ENCODE results near the gene YPEL1.
A peak's percentile ranks its signal among the peaks of the same experiment; 100 is the strongest.
"Not testable (repeated sequence)": the region's sequence is repeated elsewhere in the genome, so short reads cannot be mapped to it uniquely, and the experiment has no call there.

Gene YPEL1

GRCh38 chr22:21681566-21682370 lies 53.8 kb downstream of the YPEL1 start:
- DNase-seq, result no peak

GRCh38 chr22:21680830-21681565 lies 54.6 kb downstream of the YPEL1 start:
- no peak for DNase-seq

- DNase-seq, result no peak
Observed at GRCh38 chr22:21679383-21679782, 56.2 kb downstream of the YPEL1 start.

GRCh38 chr22:21678842-21679241 lies 56.8 kb downstream of the YPEL1 start:
- not testable (repeated sequence) for DNase-seq

GRCh38 chr22:21677606-21678443 lies 57.8 kb downstream of the YPEL1 start:
- peak; percentile 18 for DNase-seq

DNA sequence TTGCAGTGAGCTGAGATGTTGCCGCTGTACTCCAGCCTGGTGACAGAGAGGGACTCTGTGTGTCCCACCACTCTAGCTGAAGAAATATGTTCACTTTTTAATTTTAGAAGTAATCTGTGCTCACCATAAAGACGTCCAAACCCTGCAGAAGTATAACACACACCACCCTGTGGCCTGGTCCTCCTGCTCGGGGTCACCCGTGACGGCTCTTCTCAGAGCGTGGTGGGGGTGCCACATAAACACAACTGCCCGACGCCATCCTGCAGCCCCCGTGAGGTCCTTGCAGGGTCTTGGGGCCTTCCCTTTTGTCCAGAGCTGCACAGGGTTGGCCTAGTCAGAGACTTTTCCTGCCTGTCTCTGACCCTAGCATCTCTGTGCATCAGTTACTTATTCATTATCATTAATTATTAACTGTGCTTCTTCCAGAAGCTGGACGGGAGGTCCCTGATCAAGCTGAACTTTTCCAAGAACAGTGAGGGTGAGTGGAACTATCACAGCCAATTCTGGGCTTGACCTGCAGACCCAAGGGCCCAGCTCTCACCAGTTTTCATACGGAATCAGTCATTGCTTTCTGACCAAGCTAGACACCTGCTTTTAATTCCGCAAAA lies 60.9 kb downstream of the YPEL1 start:
- no peak for DNase-seq

DNA sequence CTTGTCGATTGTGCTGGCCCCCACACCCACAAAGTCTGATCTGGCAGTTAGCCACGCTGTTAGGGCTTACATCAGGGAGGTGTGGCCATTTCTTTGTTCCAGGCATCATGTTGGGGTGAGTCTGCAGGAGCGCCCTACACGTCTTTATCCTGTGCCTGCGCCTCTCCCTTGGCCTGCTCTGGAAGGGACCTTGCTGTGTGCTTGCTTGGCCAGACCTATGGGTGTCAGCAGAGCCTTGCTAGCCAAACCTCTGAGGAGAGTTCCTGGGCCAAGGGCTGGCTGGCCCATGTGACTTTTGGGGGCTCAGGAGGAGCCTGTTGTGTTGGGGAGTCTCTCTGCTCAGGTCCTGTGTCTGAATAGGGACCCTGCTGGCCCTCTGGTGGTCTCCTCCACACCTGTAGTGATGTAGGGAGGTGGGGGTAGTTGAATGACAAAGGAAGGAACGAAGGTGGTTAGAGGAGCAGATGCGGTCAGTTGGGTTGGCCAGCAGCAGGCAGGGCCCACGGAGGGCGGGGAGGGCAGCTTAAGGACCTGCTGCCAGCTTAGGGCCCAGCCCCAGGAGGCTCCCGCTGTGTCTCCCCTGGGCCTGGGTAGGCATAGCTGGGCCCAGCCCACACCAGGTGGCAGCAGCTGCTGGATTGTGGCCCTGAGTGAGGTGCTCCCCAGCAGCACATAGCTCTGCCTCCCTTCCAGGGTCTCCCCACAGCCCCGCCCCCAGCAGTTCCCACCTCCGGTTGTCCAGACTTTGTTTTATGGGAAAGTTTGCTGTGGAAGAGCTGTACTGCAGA lies 61.9 kb downstream of the YPEL1 start:
- no peak for DNase-seq

DNA sequence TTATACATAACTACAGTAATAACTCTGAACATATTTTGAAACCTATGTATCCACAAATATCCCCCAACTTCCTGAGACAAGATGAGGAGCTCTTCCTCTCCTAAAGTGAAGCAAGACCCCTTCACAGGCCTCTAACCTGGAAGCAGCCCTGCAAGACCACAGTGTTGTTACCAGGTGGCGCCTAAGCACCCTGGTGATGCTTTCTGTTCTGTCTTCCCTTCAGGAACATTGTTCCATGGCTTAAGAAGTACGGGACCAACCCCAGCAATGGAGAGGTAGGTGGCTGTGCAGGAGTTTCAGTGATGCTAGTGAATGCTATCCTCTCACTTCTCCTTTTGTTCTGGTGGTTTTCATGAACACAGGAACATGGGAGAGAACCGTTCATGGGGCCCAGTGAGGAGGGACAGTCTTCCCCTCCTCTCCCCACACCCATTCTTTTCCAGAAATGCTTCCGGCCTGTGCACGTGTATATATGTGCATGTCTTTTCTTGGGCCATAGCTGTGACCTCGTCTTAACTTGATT lies 63.4 kb downstream of the YPEL1 start:
- no peak for DNase-seq

GRCh38 chr22:21669026-21669425 lies 66.6 kb downstream of the YPEL1 start:
- DNase-seq, result no peak

DNA sequence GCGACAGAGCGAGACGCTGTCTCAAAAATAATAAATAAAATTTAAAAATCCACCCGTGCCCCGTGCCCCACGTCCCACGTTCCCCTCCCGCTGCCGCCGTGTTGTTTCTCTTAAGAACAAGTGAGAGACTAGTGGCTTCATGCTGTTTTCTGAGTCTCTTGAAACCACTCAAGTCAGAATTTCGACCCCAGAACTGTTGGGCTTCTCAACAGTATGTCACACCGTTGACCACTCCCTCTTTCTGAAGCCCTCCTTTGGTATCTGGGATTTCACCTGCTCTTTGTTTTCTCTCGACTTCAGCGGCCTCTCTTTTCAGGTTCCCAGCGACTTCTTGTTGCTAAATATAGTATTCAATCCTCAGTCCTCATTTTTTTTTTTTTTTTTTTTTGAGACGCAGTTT lies 68.8 kb downstream of the YPEL1 start:
- DNase-seq, result no peak

DNA sequence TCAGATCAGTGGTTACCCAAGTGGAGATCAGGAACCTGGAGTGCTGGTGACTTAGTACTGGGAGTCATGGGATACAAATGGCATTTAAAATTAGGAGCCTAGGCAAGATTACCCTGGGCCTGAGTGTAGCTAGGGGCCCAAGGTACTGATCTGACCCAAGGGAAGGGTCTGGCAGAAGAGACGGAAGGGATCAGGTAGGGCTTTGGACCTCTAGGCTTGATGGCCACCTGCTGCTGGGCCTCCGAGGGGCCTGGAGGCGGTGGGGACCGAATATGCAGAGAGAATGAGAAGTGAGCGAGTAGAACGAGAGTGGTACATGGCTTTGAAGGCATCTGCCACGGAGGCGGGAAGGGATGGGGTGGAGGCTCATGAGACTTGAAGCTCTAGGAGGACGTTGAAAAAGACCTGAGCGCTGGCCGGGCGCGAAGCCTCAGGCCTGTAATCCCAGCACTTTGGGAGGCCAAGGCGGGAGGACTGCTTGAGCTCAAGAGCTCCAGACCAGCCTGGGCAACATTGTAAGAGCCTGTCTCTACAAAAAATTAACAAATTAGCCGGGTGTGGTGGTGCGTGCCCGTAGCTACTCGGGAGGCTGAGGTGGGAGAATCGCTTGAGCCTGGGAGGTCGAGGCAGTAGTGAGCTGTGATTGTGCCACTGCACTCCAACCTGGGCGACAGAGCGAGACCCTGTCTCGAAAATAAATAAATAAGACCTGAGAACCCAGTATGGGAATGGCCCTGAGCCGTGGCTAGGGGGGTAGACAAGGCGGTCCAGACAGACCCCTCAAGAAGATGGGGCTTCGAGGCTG lies 70.3 kb downstream of the YPEL1 start:
- no peak for DNase-seq

DNA sequence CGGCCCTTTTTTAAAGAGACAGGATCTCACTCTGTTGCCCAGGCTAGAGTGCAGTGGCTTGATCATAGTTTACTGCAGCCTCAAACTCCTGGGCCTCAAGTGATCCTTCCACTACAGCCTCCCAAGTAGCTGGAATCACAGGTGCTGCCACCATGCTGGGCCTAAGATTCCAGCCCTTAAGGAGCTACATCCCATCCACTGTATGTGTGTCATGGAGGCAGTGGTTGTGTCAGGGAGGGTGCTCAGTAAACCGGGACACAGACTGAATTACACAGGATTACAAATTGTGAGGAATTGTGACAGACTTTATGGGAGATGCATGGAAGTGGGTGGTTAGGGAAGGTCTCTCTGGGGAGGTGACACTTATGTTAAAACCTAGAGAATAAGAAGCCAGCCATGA lies 71.9 kb downstream of the YPEL1 start:
- DNase-seq, result no peak

DNA sequence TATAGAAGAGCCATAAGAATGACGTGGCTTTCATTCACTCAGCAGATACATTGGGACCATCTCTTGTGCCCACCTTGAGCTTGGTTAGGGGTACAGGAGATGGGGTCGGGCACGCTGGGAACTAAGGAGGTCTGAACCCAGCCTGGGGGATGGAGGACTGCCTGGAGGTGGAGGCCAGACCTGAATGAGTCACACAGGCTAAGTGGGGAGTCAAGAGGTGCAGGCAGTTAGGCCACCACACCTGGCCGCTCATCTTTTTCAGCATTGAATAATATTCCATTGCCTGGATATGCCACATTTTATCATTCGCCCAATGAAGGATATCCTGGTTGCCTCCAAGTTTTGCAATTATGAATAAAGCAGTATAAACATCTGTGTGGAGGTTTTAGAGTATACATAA lies 73.6 kb downstream of the YPEL1 start:
- no peak for DNase-seq

DNA sequence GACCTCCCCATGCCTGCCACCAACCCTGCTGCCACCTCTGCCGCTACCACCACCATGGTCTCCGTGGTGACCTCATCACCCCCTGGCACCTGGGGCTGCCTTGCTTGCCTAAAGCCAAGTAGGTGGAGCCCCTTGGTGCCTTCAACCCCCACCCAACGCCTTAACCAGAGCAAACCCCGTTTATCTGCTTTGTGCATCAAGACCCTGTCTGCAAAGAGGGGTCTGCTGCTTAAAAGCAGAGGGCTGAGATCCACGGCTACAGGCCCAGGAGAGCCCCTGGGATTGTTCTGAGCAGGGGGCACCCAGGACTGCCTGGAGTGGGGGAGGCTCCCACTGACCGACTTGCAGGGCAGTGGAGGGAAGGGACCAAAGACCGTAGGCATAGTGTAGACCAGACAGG lies 74.7 kb downstream of the YPEL1 start:
- no peak for DNase-seq

- DNase-seq, result no peak
Observed at GRCh38 chr22:21659864-21660525, 75.6 kb downstream of the YPEL1 start.

DNA sequence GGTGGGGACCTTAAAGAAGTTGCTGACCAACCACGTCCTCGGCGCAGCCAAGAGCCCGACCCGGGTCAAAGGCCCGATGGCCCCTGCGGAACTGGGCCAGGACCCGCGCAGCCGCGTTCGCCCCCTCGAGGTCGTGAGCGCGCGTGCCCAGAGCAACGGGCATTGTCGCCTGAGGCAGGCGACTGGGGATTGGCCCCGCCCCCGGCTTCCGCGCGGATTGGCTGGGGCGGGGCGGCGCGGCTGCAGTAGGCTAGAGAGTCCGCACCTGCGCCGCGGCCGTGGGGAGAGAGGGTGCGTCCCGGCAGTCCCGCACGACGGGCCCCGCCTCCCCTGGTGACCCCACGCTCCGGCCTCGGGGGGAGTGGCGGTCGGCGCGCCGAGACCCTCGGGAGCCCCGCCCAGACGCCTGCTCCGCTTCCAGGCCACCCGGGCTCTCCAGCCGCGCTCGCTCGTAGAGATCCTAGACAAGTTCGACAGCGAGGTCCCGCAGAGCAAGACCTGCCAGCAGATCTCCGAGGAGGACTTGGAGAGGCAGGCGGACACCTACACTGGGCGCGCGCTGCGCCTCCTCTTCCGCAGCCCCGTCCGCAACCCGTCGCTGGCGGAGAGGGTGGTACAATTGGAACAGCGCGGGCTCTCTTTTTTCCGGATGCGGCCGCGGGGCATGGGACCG lies 78.1 kb downstream of the YPEL1 start:
- peak; percentile 90 for DNase-seq

- peak; percentile 42 for DNase-seq
Observed at GRCh38 chr22:21657020-21657359, 78.6 kb downstream of the YPEL1 start.

GRCh38 chr22:21652547-21653545 lies 82.7 kb downstream of the YPEL1 start:
- peak; percentile 10 for DNase-seq

All from NCI-H1092 treated with DMSO at 0.1 percent for 48 hours (cell line).